K562 (cell line): ENCODE measurements around the gene TTC16. TPM values are rescaled to one million over a fixed set of nuclear protein-coding genes. Genes with fewer than 3 reads are reported as not detected.

Experiments used
- ATAC-seq: fragments of 200-7000 bp; cut with Tn5 transposase; 3 replicates; pipeline ENCODE4 v1.9.1; 2020; ENCODE audit warnings: moderate library complexity
- BruUV-seq: library from RNA; stranded (reverse); fragments of 400-500 nt; replicated peaks from 2 replicates; lab custom pipeline; 2021; lab: Mats Ljungman, UMichigan
- CTCF ChIA-PET: fragments of 300-600 bp; formaldehyde crosslinking; extraction: SDS; loops from one replicate; lab custom pipeline; 2021; ENCODE audit warnings: low intra/inter-chr PET ratio; lab: Yijun Ruan, JAX
- POLR2A ChIA-PET: fragments of 300-600, 350-650 bp; sonication (Branson Sonifier 250); formaldehyde crosslinking; extraction: SDS; loops from one replicate; lab custom pipeline; 2021; ENCODE audit warnings: antibody characterized with exemption, inconsistent platforms; lab: Yijun Ruan, JAX
- DNase-seq, 4 experiments: peaks; one replicate each; pipeline versions ENCODE4 v3.0.0 to v3.0.0-alpha.2; 2011 to 2018; ENCODE audit warnings: low spot score in 3 of 4, mixed read lengths in 3 of 4; ENCODE audit errors: extremely low read depth in 1 of 4
- FAIRE-seq: peaks from 2 replicates; lab custom pipeline; 2011; peaks lifted over from hg19 to GRCh38; lab: Jason Lieb, UNC
- H2AFZ ChIP-seq: 2 replicates; pipeline ENCODE4 v1.6.0; 2011; ENCODE audit warnings: low read depth, low read length, control low read depth, inconsistent platforms
- H3K27ac ChIP-seq: fragments of 200-600 bp; 3 replicates; pipeline ENCODE4 v1.8.0; 2011; ENCODE audit warnings: low read depth, mild to moderate bottlenecking, control low read depth, inconsistent platforms, low read length, moderate library complexity, mixed read lengths; ENCODE audit errors: extremely low read depth
- H3K27me3 ChIP-seq, 2 experiments: fragments of 300-600 bp in 1 of 2; 2 replicates in 1 of 2; 3 replicates in 1 of 2; pipeline versions ENCODE4 v1.6.0 to v1.8.0; 2011; ENCODE audit warnings: inconsistent platforms in 2 of 2, low read length in 2 of 2, mild to moderate bottlenecking in 1 of 2, mixed read lengths in 1 of 2, moderate library complexity in 1 of 2; ENCODE audit not compliant: control insufficient read depth in 2 of 2, insufficient read depth in 2 of 2
- H3K36me3 ChIP-seq: fragments of 300-600 bp; 3 replicates; pipeline ENCODE4 v1.8.0; 2011; ENCODE audit warnings: mild to moderate bottlenecking, low read length, inconsistent platforms; ENCODE audit not compliant: control insufficient read depth, insufficient read depth
- H3K4me1 ChIP-seq, 2 experiments: fragments of 200-600 bp in 1 of 2; replicated peaks in 1 of 2; 2 replicates in 1 of 2; 3 replicates in 1 of 2; pipeline versions ENCODE4 v1.5.1 to v1.8.0; 2011; ENCODE audit warnings: inconsistent platforms in 2 of 2, low read length in 2 of 2, mild to moderate bottlenecking in 1 of 2, mixed read lengths in 1 of 2, moderate library complexity in 1 of 2; ENCODE audit not compliant: control insufficient read depth in 2 of 2, insufficient read depth in 2 of 2
- H3K4me2 ChIP-seq: 2 replicates; pipeline ENCODE4 v1.6.1; 2011; ENCODE audit warnings: low read length, control low read depth, inconsistent platforms, mixed read lengths; ENCODE audit not compliant: insufficient read depth
- H3K4me3 ChIP-seq: fragments of 200-600 bp; sonication (generic), shearing (Covaris generic); 2 replicates; pipeline ENCODE4 v1.5.1; 2016; ENCODE audit warnings: control low read depth, inconsistent platforms
- H3K79me2 ChIP-seq: fragments of 200-600 bp; 3 replicates; pipeline ENCODE4 v1.8.0; 2011; ENCODE audit warnings: low read length, inconsistent platforms; ENCODE audit not compliant: control insufficient read depth, insufficient read depth
- H3K9ac ChIP-seq, 2 experiments: 2 replicates each; pipeline versions ENCODE4 v1.6.0 to v1.6.1; 2011; ENCODE audit warnings: low read depth in 2 of 2, low read length in 2 of 2, control low read depth in 1 of 2, inconsistent platforms in 1 of 2, mild to moderate bottlenecking in 1 of 2, mixed read lengths in 1 of 2; ENCODE audit not compliant: insufficient read depth in 1 of 2
- H3K9me1 ChIP-seq: one replicate; pipeline ENCODE4 v1.6.0; 2011; ENCODE audit warnings: inconsistent platforms, mild to moderate bottlenecking, low read length, moderate library complexity; ENCODE audit not compliant: control insufficient read depth, insufficient read depth
- H3K9me3 ChIP-seq: replicated peaks from 2 replicates; pipeline ENCODE4 v1.5.1; 2011; ENCODE audit warnings: low read depth, low read length, inconsistent platforms; ENCODE audit not compliant: control insufficient read depth, insufficient read depth
- H4K20me1 ChIP-seq: replicated peaks from 2 replicates; pipeline ENCODE4 v1.6.1; 2011; ENCODE audit warnings: low read length, inconsistent platforms, mixed read lengths; ENCODE audit not compliant: control insufficient read depth, insufficient read depth
- NFIX ChIP-seq: fragments of 250-450 bp; sonication (Bioruptor Pico); IDR thresholded peaks from 2 replicates; pipeline ENCODE4 v1.4.0; 2020; ENCODE audit warnings: low read depth, mild to moderate bottlenecking, moderate library complexity
- SMAD1 ChIP-seq: fragments of 150-350 bp; IDR thresholded peaks from 2 replicates; pipeline ENCODE4 v1.6.1; 2014; ENCODE audit warnings: low read length, low read depth; ENCODE audit not compliant: partially characterized antibody
- ZNF134 ChIP-seq: fragments of 250-450 bp; sonication (Bioruptor Pico); conservative IDR thresholded peaks from 2 replicates; pipeline ENCODE4 v1.4.0; 2020
- WGBS: fragments of 100-300 bp; shearing (Covaris generic); methylation state at CpG from one replicate; pipeline ENCODE4 v1.1.6; 2016; ENCODE audit warnings: low coverage, mixed read lengths; ENCODE audit not compliant: insufficient coverage; ENCODE audit errors: missing lambda C conversion rate; 5-methylcytosine and 5-hydroxymethylcytosine counted together
- in situ Hi-C: fragments of 300-500 bp; cut with MboI; formaldehyde crosslinking; loops from 4 replicates; pipeline ENCODE4 v1.15.0; 2018; ENCODE audit warnings: inconsistent platforms, mixed read lengths
- intact Hi-C: fragments of 100-400 bp; cut with micrococcal nuclease; formaldehyde crosslinking; loops from 2 replicates; pipeline ENCODE4 v1.14.2; 2022
- polyA plus RNA-seq, 8 experiments: library from polyadenylated mRNA; depleted of rRNA in 4 of 8; stranded (reverse) in 5 of 8; unstranded in 3 of 8; fragments of >200 nt; fragmentation: Nextera tagmentation in 2 of 8; fragmentation: Illumina TruSeq in 1 of 8; extraction: Ambion mirVana in 2 of 8; extraction: Trizol in 1 of 8; gene quantifications; 2 replicates each; pipeline versions ENCODE4 v1.2.1 to v1.2.3, GENCODE V29; 2011 to 2014; ENCODE audit warnings: inconsistent platforms in 1 of 8, missing spikeins in 1 of 8
- total RNA-seq, 7 experiments: library from RNA; depleted of rRNA in 6 of 7; stranded (reverse); fragments of >200 nt in 6 of 7; fragmentation: Illumina TruSeq in 2 of 7; extraction: Trizol in 2 of 7; gene quantifications; 2 replicates each; pipeline versions ENCODE4 v1.2.1 to v1.2.3, GENCODE V29; 2011 to 2021; ENCODE audit warnings: low replicate concordance in 1 of 7
- TF ChIP-seq, protein P1 (sequence below), 2 experiments: fragments of 450-650 bp; IDR thresholded peaks; 2 replicates each; pipeline ENCODE4 v1.6.1; 2016
- TF ChIP-seq, protein P2 (sequence below), 2 experiments: fragments of 150-350 bp in 1 of 2; IDR thresholded peaks; 2 replicates each; pipeline ENCODE4 v1.6.1; 2012 to 2016; ENCODE audit warnings: low read depth in 2 of 2, low read length in 2 of 2, mild to moderate bottlenecking in 1 of 2, moderate library complexity in 1 of 2

TTC16 gene
- total and polyA plus RNA-seq, 9 of the 15 experiments (the other 6 are each of a cell fraction or from before 2014, with no cell fraction given): 0.11 TPM; not detected in 8

DNA sequence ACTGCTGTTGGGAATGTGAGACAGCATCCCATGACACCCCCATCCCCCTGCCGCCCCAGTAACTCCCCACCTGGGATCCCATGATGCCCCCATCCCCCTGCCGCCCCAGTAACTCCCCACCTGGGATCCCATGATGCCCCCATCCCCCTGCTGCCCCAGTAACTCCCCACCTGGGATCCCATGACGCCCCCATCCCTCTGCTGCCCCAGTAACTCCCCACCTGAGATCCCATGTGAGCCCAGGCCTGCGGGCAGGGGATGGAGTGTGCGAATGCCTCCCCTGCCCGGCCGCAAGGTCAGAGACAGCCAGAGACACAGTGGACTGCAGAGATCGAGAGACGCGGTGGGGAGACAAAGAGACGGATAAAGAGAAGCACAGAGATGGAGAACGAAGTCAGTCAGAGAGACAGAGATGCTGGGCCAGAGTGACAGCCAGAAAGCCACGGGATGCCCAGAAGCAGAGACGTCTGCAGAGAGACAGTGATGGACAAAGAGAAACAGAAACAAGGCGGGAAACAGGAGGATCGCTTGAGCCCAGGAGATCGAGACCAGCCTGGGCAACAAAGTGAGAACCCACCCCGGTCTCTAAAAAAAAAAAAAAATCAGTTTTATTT, 61.6 kb downstream of the TTC16 start:
- intact Hi-C loops: no loop called here
- in situ Hi-C loops: no loop called here
- Histone ChIP-seq H4K20me1 (no peaks in the 10 kb centered on the region), H3K9me3 (no peaks in the 10 kb centered on the region), H3K9ac (peak overlapping the region in 1 of 2 experiments; percentile 18; a peak in 1 of 4 replicates), H3K4me2 (no peak overlapping the region), H2AFZ (no peak overlapping the region), H3K27ac (no peak overlapping the region), H3K36me3 (no peaks in the 10 kb centered on the region), H3K79me2 (no peaks in the 10 kb centered on the region), H3K9me1 (no peaks in the 10 kb centered on the region)
- no TSS peak for BruUV-seq
- DNase-seq: no peak
- ChIA-PET CTCF (no interaction called here), POLR2A (interaction anchor here (1.1 kb wide), 1 partner anchor 11 kb away, joined by 4 read pairs; no protein-coding TSS in a partner anchor)
- no peak for FAIRE-seq
- 80% methylated on average over 16 of the region's 18 CpGs for WGBS
- TF ChIP-seq NFIX (CRISPR knock-in tag) (no peak), SMAD1 (no peak), ZNF134 (CRISPR knock-in tag) (no peak)
- TF ChIP-seq, protein P1, sequence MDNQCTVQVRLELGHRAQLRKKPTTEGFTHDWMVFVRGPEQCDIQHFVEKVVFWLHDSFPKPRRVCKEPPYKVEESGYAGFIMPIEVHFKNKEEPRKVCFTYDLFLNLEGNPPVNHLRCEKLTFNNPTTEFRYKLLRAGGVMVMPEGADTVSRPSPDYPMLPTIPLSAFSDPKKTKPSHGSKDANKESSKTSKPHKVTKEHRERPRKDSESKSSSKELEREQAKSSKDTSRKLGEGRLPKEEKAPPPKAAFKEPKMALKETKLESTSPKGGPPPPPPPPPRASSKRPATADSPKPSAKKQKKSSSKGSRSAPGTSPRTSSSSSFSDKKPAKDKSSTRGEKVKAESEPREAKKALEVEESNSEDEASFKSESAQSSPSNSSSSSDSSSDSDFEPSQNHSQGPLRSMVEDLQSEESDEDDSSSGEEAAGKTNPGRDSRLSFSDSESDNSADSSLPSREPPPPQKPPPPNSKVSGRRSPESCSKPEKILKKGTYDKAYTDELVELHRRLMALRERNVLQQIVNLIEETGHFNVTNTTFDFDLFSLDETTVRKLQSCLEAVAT (IDR thresholded peaks at IDR 0.05): peak in 1 of 2 experiments; percentile 40; a peak in 1 of 4 replicates
- TF ChIP-seq, protein P2, sequence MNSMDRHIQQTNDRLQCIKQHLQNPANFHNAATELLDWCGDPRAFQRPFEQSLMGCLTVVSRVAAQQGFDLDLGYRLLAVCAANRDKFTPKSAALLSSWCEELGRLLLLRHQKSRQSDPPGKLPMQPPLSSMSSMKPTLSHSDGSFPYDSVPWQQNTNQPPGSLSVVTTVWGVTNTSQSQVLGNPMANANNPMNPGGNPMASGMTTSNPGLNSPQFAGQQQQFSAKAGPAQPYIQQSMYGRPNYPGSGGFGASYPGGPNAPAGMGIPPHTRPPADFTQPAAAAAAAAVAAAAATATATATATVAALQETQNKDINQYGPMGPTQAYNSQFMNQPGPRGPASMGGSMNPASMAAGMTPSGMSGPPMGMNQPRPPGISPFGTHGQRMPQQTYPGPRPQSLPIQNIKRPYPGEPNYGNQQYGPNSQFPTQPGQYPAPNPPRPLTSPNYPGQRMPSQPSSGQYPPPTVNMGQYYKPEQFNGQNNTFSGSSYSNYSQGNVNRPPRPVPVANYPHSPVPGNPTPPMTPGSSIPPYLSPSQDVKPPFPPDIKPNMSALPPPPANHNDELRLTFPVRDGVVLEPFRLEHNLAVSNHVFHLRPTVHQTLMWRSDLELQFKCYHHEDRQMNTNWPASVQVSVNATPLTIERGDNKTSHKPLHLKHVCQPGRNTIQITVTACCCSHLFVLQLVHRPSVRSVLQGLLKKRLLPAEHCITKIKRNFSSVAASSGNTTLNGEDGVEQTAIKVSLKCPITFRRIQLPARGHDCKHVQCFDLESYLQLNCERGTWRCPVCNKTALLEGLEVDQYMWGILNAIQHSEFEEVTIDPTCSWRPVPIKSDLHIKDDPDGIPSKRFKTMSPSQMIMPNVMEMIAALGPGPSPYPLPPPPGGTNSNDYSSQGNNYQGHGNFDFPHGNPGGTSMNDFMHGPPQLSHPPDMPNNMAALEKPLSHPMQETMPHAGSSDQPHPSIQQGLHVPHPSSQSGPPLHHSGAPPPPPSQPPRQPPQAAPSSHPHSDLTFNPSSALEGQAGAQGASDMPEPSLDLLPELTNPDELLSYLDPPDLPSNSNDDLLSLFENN (IDR thresholded peaks at IDR 0.05; ENCODE audit: low read depth in 2 of 2, low read length in 2 of 2): no peak
- TF ChIP-seq, all 486 proteins: peak for 1
- no peak for ATAC-seq
- Histone ChIP-seq H3K27me3 (no peaks in the 10 kb centered on the region), H3K4me1 (peaks cover 24 to 41% of the 10 kb centered on the region in 2 experiments), H3K4me3 (no peak overlapping the region)
